WI38 (cell line): ENCODE data around the gene CLEC3B.

ENCODE experiments used
- H3K4me3 ChIP-seq: 2 replicates; pipeline ENCODE4 v1.5.1; 2011; ENCODE audit warnings: low read depth, mild to moderate bottlenecking, control low read depth, low read length
- CTCF ChIP-seq: IDR thresholded peaks from 2 replicates; pipeline ENCODE4 v1.5.1; 2012; ENCODE audit warnings: low read depth, mild to moderate bottlenecking, control low read depth, low read length

Gene CLEC3B

GRCh38 chr3:45026957-45027356 is 854 bp downstream of the CLEC3B start:
- TF ChIP-seq CTCF = no peak

GRCh38 chr3:45027441-45027840 is 1.3 kb downstream of the CLEC3B start:
- no peak for TF ChIP-seq CTCF
- H3K4me3 ChIP-seq = no peak overlapping the region

More at GRCh38 chr3:45026957-45027356, 854 bp downstream of the CLEC3B start:
- no peak overlapping the region for H3K4me3 ChIP-seq

- no peak overlapping the region for H3K4me3 ChIP-seq
- no peak for TF ChIP-seq CTCF
Observed at GRCh38 chr3:45029216-45029615, 3.1 kb downstream of the CLEC3B start.

- H3K4me3 ChIP-seq = no peak overlapping the region
- no peak for TF ChIP-seq CTCF
Observed at GRCh38 chr3:45029661-45030060, 3.6 kb downstream of the CLEC3B start.

- H3K4me3 ChIP-seq = no peak overlapping the region
- no peak for TF ChIP-seq CTCF
Observed at GRCh38 chr3:45031531-45031930, 5.4 kb downstream of the CLEC3B start.

GRCh38 chr3:45032113-45032512 is 6.0 kb downstream of the CLEC3B start:
- no peak for TF ChIP-seq CTCF
- H3K4me3 ChIP-seq = no peak overlapping the region

GRCh38 chr3:45033791-45034190 is 7.7 kb downstream of the CLEC3B start:
- TF ChIP-seq CTCF = no peak
- no peak overlapping the region for H3K4me3 ChIP-seq
